HS-5 (cell line): ENCODE measurements around the gene MC2R.
"Not testable (repeated sequence)": the region's sequence is repeated elsewhere in the genome, so short reads cannot be mapped to it uniquely, and the experiment has no call there.

Experiments
- DNase-seq: peaks from one replicate; pipeline ENCODE4 v3.0.0-alpha.2; 2012; ENCODE audit warnings: low read depth

The MC2R gene

DNA sequence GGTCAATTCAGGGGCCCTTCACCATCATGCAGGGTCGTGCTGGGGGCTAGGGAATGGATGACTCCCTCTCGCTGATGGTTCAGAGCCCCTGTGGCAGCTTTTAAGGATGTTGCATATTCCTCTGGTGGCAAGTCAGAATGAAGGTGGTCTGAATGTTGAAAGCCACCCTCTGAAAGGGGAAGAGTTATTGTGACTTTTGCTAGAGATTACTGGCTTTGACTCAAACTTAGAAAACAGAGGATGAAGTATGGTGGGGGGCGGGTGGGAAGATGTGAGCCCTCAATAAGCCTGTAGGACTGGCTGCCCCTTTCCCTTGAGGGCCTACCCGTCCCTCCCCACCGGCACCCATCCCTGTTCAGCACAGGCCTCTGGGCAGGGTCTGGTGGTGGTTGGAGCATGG, 23.2 kb downstream of the MC2R start:
- DNase-seq: no peak

DNA sequence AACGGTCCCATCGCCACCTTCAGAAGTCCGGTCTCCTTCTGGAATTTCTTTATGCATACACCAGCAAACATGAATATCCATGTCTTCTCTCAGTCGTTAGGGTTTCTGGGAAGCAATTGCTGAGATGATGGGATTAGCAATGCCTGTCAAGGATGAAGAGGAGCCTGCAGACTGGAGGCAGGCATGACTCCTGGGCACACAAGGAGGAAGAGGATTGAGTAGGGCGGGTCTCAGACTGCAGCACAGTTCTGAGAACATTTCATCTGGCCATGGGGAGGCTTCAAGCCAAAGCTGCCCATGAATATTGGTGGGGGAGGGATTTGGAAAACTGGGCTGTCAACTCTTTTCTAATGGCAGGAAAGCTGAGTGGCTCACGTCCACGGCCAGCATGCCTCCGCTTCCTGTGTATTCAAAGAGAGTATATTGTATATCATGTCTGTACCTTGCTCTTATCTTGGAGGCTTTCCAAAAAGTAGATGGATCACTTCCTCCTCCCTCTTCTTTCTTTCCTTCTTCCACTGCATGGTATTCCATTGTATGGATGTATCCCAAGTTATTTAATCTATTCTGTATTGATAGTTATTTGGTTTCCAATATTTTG, 24.5 kb downstream of the MC2R start:
- DNase-seq: no peak

DNA sequence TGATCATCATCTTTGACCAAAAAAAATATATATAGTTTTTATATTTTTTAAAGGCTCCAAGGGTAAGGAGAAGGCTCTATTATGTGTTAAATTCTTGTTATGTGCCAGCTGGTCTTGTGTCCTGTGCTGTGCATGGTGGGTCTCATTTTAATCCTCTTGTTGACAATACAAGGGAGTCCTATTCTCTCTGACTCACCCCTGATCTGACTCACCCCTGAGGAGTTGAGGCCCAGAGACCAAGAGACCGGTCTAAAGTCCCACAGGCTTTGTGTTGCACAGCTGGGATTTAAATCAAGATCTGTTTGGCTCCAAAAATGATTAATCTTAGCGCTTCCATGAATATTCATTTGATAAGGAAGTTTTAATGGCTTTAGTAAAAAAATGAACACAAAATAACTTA, 25.7 kb downstream of the MC2R start:
- peak; percentile 0 for DNase-seq

DNA sequence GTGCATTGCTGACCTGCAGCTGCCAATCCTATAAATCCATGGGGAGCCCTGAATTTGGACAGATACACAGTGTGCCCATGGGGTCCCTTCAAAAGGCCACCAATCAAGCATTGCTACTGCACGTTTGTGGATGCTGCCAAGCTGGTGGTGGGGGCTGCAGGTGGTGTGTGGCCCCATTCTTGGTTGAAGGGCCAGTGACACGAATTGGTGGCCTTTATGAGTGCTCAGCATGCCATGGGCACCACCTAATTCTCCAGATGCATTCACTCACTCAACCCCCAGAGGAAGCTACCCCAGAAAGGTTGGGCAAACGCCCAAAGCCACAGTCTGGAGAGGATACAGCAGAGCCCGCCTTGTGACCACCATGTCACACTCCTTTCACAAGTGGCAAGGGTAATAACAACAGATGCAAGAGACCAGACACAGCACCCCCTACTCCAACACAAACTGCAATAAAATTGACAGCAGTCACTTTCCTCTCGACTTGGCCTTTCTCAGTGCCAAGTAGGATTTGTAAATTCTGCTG, 27.1 kb downstream of the MC2R start:
- no peak for DNase-seq

DNA sequence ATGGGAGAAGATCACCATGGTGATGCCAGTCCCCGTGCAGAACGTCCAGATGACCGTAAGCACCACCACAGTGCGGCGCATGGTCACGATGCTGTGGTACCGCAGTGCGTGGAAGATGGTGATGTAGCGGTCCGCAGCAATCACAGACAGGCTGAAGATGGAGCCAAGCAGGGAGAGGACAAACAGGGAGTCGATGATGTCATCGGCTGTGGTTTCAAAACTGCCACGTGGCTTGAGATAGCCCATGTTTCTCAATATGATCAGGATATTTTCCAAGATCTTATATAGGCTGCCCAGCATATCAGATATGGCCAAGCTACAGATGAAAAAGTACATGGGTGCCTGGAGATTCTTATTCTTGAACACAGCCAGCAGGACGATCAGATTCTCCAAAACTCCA, 30.3 kb downstream of the MC2R start:
- no peak for DNase-seq

DNA sequence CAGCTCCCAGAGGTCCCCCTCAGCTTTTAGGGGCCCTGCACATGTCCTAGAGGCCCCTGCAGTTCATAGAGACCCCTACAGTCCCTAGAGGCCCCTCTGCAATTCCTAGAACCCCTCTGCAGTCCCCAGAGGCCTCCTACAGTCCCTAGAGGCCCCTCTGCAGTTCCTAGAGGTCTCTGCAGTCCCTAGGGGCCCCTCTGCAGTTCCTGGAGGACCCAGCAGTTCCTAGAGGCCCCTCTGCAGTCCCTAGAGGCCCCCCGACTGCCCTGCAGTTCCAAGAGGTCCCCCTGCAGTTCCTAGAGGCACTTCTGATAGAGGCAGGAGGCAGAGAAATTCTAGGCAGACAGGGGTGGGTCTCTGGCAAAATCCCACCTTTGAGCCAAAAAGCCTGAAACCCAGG, 35.4 kb downstream of the MC2R start:
- no peak for DNase-seq

DNA sequence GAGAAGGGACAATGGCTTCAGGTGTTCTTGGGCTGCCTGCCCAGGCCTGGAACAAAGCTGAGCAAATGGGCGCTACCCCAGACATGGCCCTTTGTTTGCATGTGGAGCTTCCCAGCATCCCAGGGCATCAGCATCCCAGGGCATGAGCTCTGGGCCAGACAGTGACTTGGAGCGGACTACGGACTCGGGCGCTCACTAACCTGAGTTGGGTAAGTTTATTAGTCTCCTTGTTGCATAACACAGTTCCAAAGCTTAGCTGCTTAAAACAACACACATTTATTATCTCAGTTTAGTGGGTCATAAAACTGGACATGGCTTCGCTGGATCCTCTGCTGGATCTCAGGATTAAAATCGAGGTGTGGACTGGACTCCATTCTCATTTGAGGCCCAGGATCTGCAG, 35.8 kb downstream of the MC2R start:
- DNase-seq: no peak

DNA sequence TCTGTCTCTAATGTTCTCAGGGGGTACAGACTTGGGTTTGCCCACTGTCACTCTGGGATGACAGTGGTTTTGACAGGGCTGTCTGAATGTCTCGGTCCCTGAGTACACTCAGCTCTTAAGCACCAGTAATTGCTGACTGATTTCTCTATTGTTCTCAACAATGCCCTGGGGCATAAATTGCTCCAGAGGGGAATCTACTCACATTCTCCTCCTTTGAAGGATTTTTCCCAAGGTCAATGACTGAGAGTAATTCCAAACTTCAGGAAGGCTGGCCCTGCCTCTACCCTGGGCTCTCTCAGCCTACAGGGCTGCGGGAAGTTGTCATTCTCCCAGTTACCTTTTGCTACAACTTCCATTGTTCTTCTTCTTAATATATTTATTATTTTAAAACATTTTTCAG, 36.5 kb downstream of the MC2R start:
- DNase-seq: no peak

DNA sequence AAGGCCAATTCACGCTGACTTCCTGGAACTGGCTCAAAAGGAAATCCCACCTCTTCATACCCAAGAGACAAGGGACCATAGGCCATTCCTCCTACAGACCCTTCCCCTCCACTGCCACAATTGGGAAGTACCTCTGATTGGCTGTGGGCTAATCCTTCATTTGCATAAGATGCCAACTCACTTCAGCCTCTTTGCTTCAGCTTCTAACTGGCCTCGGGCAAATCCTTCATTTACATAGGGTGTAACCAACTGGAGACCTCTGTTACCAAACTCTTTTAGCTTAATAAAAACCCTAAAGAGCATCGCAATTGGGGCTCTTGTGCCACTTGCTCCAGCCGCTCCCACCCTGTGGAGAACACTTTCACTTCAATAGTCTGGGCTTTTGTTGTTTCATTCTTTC, 38.2 kb downstream of the MC2R start:
- no peak for DNase-seq

DNA sequence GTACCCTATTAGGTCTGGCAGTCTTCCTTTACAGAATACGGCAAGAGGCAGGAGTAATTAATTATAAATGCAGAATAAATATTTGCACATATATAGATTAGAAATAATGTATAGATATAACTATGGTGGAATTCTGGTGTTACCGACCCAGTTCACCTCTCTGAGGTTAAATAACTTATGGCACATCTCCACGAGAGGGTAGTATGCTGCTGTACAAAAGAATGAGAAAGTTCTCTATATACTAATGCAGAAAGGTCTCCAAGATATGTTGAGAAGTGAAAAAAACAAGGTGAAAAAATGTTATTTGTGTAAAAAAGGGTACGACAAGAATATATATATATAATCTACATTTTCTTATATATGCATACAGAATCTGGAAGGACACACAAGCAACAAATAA, 40.8 kb downstream of the MC2R start:
- DNase-seq: no peak

DNA sequence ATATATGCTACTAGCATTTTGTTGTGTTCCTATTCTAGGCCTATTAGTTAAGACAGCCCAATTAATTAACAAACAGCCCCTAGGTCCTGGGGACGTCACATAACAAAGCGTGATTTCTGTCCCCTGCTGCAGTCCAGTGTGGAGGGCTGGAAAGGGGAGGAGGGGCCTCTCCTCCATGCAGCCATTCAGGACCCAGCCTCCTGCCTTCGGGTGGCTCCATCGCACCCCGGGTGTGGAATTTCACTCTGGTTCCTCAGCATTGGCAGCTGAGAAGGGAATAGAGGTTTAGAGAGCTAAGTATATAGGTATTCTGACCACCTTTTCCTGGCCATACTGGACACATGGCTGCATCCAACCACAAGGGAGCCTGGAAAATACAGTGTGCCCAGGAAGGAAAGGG, 42.4 kb downstream of the MC2R start:
- DNase-seq: no peak

DNA sequence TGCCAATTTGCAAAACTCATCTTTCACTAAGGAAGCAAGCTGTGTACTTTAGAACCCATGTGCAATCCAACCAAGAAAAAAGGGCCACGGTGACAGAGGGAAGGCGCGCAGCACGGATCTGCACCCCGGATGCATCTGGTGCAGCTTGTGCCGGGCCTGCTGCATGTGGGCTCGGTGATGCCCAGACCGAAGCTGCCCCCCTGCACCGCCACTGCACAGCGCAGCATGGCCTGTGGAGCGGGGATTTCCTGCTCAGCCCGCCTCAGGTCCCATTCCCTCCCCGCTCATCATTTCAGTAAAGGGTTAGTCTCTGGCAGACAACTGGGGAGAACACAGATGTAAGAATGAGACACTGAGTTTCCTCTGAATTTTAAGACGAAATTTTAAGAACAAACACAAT, 43.0 kb downstream of the MC2R start:
- no peak for DNase-seq

DNA sequence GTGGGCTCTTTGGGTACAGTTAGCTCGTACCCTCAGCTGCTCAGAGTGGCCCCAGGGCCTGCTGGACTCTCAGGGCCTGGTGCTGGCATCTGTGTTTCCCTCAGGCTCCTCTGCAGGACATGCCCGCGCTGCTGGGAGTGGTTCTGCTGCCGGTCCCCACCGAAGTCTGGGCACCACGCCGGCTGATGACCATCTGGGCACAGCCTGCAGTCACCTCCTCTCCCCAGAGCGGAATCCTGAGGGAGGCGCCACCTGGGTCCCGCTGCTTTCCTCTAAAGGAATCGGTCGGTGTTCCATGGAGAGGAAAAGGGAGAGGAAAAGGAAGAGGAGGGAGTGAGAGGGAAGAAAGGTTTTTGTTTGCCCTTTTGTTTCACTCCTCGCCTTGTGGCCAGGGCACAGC, 43.6 kb downstream of the MC2R start:
- no peak for DNase-seq

DNA sequence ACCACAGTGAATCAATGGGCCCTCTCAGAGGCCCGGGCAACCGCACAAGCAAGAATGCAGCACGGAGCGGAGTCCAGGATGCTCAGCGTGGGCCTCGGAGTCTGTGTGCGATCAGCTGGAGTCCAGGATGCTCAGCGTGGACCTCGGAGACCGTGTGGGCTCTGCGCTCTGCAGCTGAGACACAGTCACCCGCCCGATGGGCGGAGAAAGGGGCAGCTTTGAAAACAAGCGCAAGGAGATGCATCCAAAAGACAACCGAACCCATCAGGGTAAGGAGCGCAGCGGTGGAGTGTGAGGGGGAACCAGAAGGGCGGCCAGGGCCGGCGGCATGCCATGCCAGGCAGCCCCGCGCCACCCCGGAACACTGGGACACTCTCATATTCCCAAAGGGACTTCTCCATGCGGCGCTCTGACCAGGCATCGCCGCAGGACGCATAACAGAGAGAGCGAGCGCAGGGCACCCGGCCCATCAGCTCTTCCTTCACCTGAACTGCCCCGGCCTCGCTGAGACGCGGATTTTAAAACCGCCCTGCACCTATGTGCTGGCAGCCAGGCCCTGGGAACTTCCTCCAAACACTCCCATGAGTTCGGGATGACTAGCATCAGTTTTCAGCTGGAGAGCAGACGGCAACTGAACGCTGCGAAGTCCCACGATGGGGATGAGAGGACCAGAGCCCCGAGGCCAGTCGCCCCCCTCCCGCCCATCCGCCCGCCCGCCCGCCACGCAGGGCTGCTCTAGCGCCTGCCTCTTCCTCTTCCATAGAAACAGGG, 46.6 kb downstream of the MC2R start:
- no peak for DNase-seq

DNA sequence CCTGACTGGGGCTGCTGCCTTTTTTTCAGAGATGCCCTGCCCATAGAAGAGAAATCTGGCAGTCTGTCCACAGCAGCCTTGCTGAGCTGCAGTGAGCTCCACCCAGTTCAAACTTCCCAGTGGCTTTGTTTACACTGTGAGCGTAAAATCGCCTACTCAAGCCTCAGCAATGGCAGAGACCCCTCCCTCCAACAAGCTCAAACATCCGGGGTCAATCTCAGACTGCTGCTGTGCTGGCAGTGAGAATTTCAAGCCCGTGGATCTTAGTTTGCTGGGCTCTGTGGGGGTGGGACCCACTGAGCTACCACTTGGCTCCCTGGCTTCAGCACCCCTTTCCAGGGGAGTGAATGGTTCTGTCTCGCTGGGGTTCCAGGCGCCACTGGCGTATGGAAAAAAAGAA, 52.4 kb downstream of the MC2R start:
- not testable (repeated sequence) for DNase-seq

DNA sequence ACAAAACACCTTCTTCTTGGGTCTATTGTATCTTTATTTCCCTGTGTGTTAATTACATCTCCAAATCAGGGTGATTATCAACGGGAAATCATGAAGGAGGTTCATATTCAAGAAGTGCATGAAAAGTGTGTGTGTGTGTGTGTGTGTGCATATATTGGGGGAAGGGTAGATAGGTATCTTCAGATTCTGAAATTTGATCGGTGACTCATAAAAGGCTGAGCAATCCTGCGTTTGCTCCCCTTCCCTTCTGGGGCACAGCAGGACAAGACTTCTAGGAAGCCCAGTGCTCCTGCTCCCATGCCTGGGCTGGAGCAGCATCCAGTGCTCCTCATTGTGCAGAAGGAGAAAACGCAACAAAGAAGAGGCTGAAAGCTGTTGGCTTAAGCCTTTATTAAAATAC, 65.5 kb downstream of the MC2R start:
- DNase-seq: no peak

DNA sequence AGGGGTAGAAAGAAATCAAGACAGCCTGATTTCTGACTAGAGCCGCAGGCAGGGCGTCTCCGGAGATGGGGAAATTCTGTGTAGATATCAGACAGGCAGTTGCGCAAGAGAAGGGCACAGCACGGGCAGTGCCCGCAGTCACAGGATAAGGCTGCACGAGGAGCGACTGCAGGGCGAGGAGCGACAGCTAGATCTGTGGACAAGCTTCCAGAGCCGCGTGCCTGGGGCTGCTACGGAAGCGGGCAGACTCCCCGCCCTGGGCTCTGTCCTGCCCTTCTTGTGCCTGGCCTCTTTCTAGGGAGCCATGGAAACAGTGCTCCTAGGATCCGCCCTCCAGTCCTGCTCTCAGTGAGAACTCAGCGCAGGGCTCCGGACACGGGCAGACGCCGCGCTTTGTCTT, 78.8 kb downstream of the MC2R start:
- no peak for DNase-seq

DNA sequence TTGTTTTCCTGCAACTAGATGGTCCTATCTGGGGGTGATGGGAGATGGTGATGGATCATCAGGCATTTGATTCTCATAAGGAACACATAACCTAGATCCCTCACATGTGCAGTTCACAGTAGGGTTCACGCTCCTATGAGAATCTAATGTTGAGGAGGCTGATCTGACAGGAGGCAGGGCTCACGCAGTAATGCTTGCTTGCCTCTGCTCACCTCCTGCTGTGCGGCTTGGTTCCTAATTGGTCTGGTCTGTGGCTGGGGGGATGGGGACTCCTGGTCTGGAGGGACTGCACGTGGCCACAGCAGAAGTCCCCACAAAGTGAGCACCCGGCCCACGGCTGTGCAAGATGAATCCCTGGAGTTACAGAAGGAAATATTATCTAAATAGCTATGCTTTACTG, 80.1 kb downstream of the MC2R start:
- no peak for DNase-seq

DNA sequence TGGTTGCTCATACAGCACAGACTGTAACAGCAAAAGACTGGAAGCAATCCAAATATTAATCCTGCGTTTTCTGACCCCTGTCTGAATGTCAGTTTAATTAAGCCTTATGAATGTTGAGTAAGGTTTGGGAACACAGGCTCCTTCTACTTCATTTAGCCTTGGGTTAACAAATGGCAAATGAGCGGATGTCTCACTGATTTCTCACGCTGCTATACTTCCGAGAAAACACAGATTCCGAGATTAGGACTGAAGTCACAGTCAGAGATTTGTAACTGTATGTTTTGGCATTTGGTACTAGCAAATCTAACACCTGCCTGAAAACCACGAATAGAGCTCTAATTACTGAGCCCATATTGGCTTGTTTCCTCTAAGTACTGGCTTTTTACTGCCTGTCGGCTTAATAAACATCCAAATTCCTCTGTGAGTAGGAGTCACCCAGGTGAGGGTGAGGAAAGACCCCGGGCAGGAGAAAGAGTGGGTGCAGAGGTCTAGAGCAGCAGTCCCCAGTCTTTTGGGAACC, 80.8 kb downstream of the MC2R start:
- DNase-seq: no peak
